NCI-H187 (cell line): Measurements from ENCODE around the gene HLTF.

ENCODE experiments used
- DNase-seq, 2 experiments: peaks; one replicate each; lab custom pipeline; 2025; lab: John Stamatoyannopoulos, UW

Gene HLTF

DNA sequence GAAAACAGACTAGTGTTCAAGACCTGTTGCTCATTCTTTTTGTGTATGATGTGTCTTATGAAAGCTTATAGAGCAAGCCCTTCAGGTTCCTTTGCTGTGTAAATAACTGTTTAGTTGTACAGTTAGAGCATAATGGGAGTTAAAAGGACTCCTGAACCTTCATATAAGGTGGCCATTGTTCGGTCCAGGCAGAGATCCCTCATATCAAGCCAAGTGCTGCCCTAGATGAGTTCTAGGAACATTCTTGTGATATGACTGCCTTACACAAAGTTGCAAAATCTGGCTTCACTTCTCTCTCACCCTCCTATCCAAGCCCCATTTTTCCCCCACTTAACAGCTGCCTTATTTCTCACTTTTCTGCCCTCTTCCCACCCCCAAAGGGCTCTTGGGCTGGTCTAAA lies 68.1 kb downstream of the HLTF start:
- no peak for DNase-seq

DNA sequence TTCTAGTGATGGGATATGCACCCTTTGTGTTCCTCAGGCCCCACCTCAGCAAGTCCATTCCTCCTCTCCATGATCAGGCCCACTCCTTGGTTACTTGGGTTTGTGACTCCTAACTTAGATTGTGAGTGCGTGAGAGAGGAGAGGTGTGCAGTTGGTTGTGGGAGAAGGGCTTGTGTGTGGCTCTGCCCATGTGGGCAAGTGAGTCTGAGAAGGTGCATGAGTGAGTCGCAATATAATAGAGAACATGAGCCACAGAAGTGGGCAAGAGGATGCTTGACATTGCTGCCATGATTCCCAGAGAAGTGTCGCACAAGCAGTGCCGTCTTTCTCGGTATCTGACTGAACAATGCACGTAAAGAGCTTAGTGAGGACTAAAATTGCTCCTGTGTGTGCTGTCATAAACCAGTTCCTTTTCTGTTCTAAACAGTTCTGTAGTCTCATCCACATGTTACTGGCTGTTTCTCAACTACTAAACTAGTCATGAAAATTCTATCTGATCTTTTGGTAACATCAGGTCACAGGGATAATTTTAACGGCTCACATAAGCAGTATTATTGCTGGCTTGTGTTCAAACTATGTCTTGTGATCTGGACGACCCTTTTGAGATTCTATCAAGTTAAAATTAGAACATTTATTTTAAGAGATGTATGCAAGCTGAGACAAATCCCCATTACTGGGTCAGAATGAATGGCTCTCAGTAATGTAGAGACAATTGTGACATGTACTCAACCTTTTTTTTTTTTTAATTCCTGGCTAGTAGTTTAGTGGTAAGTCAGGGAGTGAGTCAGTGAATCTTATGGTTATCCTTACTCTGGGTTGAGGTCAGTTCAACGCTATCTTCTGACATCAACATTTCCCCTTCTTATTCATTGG lies 69.4 kb downstream of the HLTF start:
- no peak for DNase-seq

DNA sequence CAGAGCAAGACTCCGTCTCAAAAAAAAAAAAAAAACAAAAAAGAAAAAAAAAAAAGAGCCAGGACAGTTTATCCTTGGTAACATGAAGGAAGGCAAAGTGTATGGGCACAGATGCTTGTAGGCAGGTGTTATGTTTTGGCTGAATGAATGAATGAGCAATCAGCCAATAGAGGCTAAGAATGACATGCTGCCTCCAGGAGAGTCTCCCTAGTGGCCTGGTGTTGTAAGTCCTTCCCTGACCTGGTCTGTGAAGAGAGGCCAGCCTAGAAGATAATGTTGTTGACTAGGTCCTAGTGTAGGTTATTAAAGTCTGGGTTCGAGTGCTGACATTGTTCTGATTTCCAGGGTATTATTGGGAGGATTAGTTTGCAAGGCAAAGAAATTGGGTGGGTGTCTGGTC lies 70.1 kb downstream of the HLTF start:
- DNase-seq, result no peak

DNA sequence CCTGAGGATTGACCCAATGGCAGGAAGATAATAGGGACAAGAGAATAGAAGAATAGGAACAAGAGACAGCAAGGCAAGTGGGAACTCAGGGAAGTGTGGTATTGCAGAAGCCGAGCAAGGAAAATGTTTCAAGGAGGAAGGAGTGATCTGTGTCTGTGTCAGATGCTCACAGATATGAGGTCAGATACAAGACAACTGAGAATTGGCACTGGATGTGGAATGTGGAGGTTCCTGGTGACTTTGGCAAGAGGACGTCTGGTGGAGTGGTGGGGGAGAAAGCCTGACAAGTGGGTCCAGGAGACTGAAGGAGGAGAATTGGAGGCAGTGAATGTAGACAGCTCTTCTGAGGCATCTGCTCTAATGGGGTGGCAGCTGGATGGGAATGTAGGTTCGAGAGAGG lies 70.9 kb downstream of the HLTF start:
- no peak for DNase-seq

DNA sequence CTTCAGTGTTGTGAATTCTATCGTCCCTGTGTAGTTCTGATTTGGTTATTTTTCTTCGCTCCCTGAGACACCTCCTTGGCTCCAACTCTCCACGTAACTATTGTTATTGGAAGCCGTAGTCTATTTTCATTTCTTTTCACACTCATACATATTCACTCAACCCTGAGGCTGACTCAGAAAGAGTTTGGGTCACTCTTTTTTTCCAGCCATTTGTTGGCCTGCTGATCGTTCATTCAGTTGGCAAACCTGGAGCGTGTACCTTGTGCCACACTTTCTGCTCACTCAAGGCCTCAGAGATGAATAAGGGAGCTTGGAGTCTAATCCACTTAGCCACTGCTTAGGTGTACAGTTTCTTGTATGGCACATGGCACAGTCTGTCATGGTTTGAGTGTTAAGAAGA lies 72.6 kb downstream of the HLTF start:
- DNase-seq, result no peak

DNA sequence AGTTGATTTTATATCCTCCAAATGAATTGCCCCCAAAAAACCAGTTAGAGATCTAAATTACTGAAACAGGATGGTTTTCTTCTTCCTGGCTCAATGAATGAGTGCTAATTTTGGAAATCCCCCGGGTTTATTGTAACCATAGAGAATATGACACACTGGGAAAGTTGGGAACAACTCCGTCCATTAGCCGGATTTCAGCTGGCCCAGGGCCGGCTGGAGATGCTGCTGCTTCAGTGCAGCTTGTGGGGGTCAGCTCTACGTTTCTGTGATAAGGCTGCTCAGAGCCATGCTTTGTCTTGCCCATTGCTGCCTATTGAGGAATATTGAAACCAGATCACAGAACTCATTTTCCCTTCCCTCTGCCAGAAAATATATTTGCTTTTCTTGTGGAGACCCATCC lies 74.7 kb downstream of the HLTF start:
- DNase-seq, result no peak

DNA sequence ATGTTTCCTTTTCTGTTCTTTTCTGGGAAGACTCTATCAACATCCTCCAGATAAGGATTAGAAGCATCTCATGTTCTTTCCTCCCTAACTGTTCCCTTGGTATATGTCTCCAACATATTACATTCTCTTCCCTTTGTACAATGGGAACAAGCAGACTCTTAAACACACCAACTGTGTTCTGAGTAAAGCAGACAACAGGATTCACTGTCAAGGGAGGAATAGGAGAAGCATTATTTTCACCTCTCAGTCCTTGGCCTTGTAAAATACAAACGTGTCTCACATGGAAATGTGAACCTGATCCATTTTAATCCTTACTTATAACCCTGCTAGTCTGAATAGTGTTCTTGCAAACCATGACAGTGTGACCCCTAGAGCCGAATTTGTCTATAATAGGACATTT lies 75.4 kb downstream of the HLTF start:
- DNase-seq, result no peak

DNA sequence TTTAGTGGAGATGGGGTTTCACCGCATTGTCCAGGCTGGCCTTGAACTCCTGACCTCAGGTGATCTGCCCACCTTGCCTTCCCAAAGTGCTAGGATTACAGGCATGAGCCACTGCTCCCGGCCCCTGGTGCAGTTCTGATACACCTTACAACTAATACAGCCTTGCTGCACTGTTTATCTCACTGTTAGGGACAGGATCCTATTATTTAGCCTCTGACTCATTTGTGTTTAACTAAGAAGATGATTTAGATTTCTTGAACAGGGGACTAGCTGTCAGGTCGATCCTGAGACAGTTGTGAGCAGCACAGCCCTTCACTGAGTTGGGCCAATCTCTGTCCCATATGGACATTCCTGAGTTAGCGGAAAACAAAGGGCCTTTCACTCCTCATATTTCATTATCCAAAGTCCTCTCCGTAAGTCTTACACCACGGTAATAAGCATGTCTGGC lies 75.8 kb downstream of the HLTF start:
- DNase-seq, result no peak

DNA sequence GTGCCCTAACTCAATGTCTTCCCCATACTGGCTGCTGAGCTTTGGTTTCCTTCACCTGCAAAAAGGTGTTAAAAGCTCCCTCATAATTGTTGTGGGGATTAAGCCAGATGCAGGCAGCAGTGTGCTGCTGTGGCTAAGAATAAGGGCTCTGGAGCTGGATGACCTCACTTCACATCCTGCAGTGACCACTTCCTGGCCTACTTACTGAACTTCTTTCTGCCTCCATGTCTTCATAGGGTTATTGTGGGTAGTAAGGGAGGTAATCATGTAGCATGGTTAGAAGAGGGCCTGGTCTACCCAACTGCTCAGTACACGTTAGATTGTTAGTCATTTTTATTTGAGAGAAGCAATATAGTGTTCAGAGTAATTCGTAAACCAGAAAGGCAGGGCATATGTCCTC lies 76.6 kb downstream of the HLTF start:
- no peak for DNase-seq

DNA sequence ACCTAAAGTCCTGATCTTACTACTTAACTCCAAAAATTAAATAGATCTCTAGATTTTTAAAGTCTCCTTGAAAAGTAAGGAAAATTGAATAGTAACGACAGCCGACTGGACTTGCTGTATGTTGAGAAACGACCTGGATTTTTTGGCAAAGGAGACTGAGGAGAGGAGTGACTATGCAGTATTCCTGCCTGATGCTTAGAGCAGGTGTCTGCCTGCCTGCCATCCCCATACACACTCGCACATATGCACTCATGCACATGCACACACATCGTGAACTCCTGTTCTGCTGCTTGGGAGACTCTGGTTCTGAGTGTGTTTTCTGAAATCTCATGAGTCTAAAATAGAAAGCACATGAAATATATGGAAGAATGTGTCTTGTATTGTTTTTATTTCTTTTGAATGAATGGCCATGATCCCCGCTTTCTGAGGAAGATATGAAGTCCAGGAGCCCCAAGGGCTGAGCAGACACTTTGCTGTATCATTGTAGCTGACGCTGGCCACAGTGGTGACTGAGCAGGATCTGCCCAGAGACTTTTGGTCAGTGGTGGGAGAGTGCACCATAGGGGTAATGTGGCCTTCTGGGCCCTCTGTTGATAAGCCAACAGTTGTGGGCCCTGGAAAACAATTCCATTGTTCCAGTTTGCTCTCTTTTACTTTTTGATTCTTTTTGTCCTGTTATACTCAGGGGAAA lies 78.6 kb downstream of the HLTF start:
- DNase-seq, result no peak

DNA sequence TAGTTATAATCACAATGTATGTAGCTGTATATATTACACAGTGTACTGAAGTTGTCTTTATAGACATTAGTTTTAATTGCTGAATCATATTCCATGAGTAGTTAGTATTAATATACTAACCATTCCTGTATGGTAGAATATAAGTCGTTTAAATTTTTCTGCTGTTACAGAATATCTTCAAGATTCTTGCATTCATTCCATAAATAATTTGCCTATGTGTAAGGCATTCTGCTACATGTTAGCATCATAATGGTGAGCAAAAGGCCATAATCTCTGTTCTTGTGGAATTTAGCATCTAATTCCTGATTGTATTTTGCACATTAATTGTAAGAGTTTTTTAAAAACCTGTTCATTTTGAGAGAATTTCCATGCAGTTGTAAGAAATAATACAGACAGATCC lies 80.9 kb downstream of the HLTF start:
- no peak for DNase-seq

DNA sequence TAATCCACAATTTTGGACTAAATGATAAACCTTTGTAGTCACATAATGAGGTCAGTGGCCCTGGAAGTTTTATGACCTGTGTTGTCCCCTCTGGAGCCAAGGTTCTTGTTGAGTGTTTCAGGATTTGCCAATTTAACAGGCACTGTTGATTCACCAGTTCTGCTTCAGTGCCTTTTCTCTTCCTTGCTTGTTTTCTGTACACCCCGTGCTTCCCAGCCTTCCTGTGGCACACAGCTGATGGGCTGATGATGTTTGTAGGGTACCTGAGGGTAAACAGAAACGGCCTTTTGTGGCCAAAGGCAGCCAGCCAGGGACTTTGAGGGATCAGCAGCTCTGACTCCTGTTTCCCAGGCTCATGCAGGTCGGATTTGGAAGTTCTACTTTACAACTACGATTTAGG lies 81.7 kb downstream of the HLTF start:
- DNase-seq, result no peak

DNA sequence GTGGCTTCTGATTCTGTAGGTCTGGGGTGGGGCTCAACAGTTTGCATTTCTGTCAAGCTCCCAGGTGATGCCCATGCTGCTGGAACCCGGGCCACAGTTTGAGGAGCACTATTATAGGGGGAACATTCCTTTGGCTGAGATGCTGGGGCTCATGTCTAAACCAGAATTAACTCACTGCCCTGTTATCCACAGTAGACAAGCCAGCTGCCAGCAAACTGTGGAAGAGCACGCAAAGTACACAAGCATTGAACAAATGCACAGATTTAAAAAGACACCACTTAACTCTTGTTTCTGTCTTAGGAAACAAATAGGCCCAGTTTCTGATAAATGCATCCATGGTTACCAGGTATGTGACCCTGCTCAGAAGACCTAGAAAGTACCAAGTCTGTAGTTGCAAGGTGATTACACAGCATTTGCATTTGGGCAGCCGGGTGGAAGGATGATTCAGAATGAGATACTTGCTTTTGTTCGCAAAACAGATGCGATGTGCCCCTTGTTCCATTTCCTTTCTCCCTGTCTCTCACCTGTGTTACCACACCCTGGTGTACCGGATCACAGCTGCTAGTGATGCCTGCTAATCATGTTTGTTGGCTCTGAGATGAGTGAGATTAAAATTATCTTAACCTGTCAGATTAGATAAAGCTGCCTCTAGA lies 82.6 kb downstream of the HLTF start:
- DNase-seq, result no peak

DNA sequence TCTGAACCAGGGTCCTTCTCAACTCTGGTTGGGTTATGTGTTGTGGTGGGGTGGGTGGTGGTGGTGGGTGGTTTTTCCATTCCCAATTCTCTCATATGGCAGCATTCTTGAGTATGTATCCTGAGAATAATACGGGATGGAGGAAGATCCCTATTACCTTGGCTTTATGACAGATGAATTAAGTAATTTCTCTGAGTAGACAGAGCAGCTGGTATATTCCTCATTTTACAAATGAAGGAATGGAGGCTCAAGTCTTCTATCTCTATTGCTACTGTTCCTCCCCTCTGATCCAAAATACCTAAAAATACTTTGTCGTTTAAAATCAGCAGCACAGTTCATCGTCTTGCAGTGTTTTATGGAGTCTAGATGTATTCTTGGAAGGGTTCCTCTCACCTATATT lies 84.6 kb downstream of the HLTF start:
- no peak for DNase-seq

DNA sequence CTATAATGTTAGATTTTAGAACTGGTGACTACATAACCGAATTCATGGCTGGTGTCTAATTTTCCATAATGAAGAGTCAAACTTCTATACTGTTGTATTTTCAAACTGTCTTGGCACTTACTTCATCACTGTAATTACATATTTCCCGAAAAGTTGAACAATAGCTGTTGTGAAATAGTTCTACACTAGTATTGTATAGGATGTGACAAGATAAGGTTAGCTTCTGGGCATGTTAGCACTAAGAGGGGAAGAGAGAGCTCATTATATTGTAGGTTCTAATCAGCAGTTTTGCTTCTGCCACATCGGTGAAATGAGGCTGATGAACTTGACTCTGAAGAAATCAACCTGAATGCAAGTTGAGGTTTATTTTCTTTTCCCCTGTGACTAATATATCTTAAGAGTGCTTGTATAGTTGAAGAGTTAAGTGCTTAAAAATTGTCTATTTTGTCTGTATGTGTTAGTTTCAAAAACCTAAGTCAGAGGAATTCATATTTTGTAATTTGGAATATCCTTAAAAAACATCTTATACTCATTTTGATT lies 86.1 kb downstream of the HLTF start:
- no peak for DNase-seq

DNA sequence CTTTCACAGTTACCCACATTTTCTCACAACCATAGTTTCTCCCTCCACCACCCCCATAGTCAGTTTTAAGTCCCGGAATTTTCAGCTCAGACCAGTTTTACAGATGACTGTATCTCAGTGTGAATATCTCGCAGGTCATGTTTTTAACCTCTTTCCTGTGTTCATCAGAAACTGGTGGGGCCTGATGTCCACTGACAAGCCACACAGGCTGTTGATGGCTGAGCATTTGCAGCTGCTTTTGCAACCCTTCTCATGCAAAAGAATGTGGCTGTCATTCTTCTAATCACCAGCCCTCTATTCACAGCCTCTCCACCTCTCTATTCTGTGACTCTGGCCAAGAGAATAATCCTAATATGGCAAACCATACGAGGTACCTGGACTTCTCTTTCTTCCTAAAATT lies 86.5 kb downstream of the HLTF start:
- no peak for DNase-seq

DNA sequence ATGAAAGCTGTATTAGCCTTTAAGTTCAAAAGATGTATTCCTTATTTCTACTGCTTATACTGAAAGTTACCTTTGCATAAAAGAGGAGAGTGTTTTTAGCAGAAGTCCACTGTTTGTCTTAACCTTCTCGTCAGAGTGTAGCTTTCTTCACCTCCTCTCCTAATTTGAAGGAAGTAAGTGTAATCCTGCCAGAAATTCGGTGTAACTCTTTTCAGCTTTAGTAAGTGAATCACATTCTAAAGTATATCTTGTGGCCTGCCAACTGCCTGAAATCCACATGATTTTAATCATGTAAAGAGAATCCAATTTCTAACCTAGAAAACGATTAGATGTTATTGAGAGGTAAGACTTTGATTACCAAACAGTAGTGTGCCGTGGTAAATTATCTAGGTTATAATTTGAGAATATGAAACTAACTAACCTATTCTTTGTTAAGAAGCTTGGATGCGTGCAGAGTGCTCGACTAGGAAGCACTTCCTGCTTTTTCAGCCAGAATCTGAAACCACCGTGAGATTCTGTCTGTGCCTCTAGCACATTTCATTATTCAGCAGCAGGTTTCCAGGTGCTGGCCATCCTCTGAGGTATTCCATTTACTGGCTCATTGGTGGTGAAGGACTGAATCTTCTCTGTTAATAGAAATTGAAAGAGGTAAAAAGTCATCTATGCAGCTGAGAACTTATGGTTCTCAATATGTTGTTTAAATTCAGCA lies 87.5 kb downstream of the HLTF start:
- DNase-seq, result no peak

DNA sequence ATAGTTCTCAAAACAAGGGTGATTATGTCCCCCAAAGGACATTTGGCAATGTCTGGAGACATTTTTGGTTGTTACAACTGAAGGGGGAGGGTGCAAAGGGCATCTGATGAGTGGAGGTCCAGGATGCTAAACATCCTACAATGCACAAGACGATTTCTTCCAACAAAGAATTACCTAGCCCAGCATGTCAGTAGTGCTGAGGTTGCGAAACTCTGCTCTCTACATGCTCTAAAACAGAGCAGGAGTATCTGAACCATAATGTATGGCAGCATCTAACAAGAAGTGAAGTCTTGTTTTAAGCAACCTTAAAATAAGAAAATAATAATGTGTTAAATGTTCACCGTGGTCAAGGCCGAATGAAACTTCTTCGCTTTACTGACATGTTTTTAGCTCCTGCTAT lies 88.0 kb downstream of the HLTF start:
- no peak for DNase-seq

DNA sequence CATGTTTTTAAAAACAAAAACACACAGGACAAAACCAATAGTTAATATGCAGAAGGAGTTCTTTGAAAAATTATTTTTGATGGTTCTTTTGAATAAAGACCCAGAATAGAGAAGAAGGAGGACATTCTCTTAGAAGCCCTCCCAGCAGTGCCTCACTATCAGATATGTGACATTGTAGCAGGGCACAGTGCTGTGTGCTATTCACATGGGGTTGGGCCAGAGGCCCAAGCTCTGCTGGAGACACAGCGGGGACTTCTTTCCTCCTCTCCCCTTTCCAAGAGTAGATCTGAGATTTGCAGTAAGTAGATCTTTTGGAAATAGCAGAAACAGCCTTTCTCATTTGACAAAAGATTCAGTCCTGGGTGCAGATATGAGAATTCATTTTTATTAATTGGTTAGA lies 88.7 kb downstream of the HLTF start:
- no peak for DNase-seq

DNA sequence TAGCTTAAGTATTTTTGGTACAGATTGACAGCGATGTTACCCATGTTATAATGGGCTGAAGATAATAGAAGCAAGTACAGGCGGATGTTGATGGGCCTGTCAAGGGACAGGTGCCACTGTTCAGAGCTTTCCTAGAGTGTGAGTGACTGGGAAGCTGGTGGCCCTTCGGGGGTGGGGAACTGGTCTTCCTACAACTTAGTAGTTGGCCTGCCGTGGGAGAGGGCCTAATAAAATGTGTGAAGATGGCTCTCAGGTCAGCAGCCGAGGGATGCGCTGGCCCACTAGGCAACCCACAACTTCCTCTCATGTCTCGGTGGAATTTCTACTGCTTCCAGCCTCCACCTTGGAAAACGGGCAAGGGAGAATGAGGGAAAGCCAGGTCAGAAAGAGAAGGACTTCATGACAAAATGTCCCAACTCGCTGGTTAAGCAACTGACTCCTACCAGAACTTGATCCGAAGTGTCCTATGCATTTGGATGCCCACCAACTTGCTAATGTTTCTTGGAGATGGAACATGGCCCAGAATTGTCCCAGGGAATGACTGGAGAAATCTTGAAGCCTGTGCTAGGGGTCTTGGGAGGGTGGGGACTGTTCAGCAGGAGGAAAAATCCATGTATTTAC lies 93.6 kb downstream of the HLTF start:
- DNase-seq, result no peak

DNA sequence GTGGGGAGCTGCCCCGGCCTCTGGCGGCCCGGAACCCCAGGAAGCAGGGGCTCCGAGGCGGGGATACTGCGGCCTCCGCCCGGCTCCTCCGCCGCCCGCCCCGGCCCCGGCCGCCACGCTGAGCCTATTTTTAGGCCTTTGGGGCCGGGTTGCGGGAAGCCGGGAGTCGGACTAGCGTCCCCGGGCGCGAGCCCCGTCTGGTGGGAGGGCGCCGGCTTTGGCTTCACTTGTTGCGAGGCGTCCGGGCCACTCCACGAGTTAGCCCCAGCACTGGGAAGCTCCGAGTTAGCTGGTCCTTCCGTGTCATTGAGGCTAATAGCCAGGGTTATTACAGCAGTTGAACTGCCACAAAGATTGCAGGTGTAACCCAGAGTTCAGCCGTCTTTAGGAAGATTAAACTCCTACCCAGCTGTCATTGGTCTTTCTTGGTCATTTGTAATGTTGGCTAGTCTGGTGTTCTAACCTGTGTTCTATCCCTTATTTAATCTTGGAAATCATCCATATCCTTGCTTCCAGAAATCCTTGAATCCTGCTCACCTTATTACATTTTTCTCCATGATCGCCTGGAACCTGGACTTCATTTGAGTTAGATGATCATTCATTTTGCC lies 94.2 kb downstream of the HLTF start:
- no peak for DNase-seq
